Peyer's patch (tissue), 4 donors: ENCODE results near the gene PRPF19.

Experiments
- POLR2A ChIP-seq, 2 donors: fragments of 450-650 bp; IDR thresholded peaks; one replicate each; pipeline ENCODE4 v1.5.1; 2017; ENCODE audit warnings: antibody characterized with exemption in 2 of 2, mild to moderate bottlenecking in 2 of 2, moderate library complexity in 2 of 2
- TF ChIP-seq, protein P1 (sequence below), 6 experiments: fragments of 450-650 bp in 4 of 6; fragments of 200-600 bp in 2 of 6; sonication (generic) in 1 of 6; IDR thresholded peaks; one replicate each; pipeline ENCODE4 v1.5.1; 2017 to 2019; ENCODE audit warnings: antibody characterized with exemption in 6 of 6, mild to moderate bottlenecking in 3 of 6, moderate library complexity in 1 of 6

DNA sequence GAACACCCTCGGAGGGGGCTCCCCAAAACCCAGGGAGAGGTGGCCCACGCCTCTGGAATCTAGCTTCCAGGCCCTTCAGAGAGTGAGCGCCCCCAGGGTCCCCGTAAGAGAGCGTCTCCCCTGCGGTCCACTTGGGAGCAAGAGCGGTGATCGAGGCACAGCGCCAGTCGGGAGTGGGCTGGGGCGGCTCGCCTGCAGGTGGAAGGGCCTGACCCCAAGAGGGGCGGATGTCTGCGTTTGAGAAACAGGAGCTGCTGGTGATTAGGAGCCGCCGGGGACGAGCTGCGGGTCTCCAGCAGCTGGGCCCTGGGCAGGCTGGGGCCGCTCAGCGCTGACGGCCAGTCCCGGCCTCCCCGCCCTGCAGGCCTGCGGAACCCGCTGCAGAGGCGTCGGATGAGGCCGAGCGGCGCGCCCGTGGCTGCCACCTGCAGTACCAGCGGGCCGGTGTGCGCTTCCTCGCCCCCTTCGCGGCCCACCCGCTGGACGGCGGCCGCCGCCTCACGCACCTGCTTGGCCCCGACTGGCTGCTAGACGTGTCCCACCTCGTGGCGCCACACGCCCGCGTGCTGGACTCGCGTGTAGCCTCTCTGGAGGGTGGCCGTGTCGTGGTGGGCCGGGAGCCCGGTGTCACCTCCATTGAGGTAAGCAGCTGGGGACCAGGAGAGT is 27.9 kb upstream of the PRPF19 start:
- TF ChIP-seq, protein P1, sequence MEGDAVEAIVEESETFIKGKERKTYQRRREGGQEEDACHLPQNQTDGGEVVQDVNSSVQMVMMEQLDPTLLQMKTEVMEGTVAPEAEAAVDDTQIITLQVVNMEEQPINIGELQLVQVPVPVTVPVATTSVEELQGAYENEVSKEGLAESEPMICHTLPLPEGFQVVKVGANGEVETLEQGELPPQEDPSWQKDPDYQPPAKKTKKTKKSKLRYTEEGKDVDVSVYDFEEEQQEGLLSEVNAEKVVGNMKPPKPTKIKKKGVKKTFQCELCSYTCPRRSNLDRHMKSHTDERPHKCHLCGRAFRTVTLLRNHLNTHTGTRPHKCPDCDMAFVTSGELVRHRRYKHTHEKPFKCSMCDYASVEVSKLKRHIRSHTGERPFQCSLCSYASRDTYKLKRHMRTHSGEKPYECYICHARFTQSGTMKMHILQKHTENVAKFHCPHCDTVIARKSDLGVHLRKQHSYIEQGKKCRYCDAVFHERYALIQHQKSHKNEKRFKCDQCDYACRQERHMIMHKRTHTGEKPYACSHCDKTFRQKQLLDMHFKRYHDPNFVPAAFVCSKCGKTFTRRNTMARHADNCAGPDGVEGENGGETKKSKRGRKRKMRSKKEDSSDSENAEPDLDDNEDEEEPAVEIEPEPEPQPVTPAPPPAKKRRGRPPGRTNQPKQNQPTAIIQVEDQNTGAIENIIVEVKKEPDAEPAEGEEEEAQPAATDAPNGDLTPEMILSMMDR (IDR thresholded peaks at IDR 0.05), result no peak
- no peak for TF ChIP-seq POLR2A (IDR thresholded peaks at IDR 0.05)
